BJ (cell line): Measurements from ENCODE around the gene CCL15. TPM values are rescaled to one million over a fixed set of nuclear protein-coding genes. Genes with fewer than 3 reads are reported as not detected.

Experiments
- CTCF ChIA-PET: fragments of 350-600 bp; formaldehyde crosslinking; extraction: SDS; loops from one replicate; lab custom pipeline; 2021; ENCODE audit warnings: antibody characterized with exemption, inconsistent platforms; lab: Yijun Ruan, JAX
- POLR2A ChIA-PET: fragments of 300-600 bp; sonication (Branson Sonifier 250); formaldehyde crosslinking; extraction: SDS; loops from one replicate; lab custom pipeline; 2021; ENCODE audit warnings: antibody characterized with exemption; lab: Charles Lee
- DNase-seq: peaks from one replicate; pipeline ENCODE4 v3.0.0-alpha.2; 2011; ENCODE audit warnings: low read depth
- H3K27me3 ChIP-seq: 2 replicates; pipeline ENCODE4 v1.6.0; 2011; ENCODE audit warnings: low read length; ENCODE audit not compliant: control insufficient read depth, insufficient read depth
- H3K36me3 ChIP-seq: 2 replicates; pipeline ENCODE4 v1.5.1; 2011; ENCODE audit warnings: low read length; ENCODE audit not compliant: control insufficient read depth, insufficient read depth
- H3K4me3 ChIP-seq: 2 replicates; pipeline ENCODE4 v1.5.1; 2011; ENCODE audit warnings: low read depth, mild to moderate bottlenecking, control low read depth, low read length
- CTCF ChIP-seq: IDR thresholded peaks from 2 replicates; pipeline ENCODE4 v1.5.1; 2011; ENCODE audit warnings: low read depth, mild to moderate bottlenecking, control low read depth, inconsistent platforms, low read length, moderate library complexity; ENCODE audit not compliant: insufficient read depth
- polyA plus RNA-seq: library from polyadenylated mRNA; depleted of rRNA; stranded (reverse); fragments of >200 nt; gene quantifications from 2 replicates; pipeline ENCODE4 v1.2.3, GENCODE V29; 2011

The CCL15 gene
- polyA plus RNA-seq, 1 experiment, result not detected

GRCh38 chr17:35982409-35983191, 18.8 kb downstream of the CCL15 start:
- POLR2A ChIA-PET, result no interaction called here
- DNase-seq, result no peak
- Histone ChIP-seq H3K4me3 (no peak overlapping the region), H3K36me3 (no peaks in the 10 kb centered on the region), H3K27me3 (peaks cover 2% of the 10 kb centered on the region; the same call in 1 of the 2 replicates)
- no peak for TF ChIP-seq CTCF
- CTCF ChIA-PET, result interaction anchor here (0.8 to 1.2 kb wide), 2 partner anchors 14 to 17 kb away, joined by 4 to 5 read pairs; no protein-coding TSS in a partner anchor

- ChIA-PET POLR2A (no interaction called here), CTCF (interaction anchor here (1.2 kb wide), 1 partner anchor 13 kb away, joined by 5 read pairs; no protein-coding TSS in a partner anchor)
- Histone ChIP-seq H3K4me3 (no peak overlapping the region), H3K27me3 (peaks cover 2% of the 10 kb centered on the region; the same call in 1 of the 2 replicates), H3K36me3 (no peaks in the 10 kb centered on the region)
- TF ChIP-seq CTCF, result no peak
- no peak for DNase-seq
These were observed 19.4 kb downstream of the CCL15 start for GRCh38 chr17:35981908-35982330.

GRCh38 chr17:35981246-35981645, 20.1 kb downstream of the CCL15 start, which contains the start of gene CCL16:
Gene CCL16, minus strand, starts transcription at chr17:35981497. Its CDS starts 77 bp downstream, at chr17:35981420.
- CTCF ChIA-PET, result no interaction called here
- Histone ChIP-seq H3K27me3 (peaks cover 2% of the 10 kb centered on the region; the same call in 1 of the 2 replicates), H3K36me3 (no peaks in the 10 kb centered on the region), H3K4me3 (no peak within 1 kb of the TSS)
- DNase-seq, result no peak
- no peak for TF ChIP-seq CTCF
- POLR2A ChIA-PET, result no interaction called here

- no peaks in the 10 kb centered on the region for H3K36me3 ChIP-seq
- TF ChIP-seq CTCF, result no peak
- H3K4me3 ChIP-seq, result no peak overlapping the region
- ChIA-PET POLR2A (no interaction called here), CTCF (interaction anchor here (0.6 to 2.2 kb wide), 2 partner anchors 9 to 17 kb away, joined by 3 to 9 read pairs; no protein-coding TSS in a partner anchor)
- H3K27me3 ChIP-seq, result peaks cover 2% of the 10 kb centered on the region; the same call in 1 of the 2 replicates
- DNase-seq, result no peak
These were observed 23.0 kb downstream of the CCL15 start for GRCh38 chr17:35978346-35978745.

GRCh38 chr17:35977509-35977908, 23.8 kb downstream of the CCL15 start:
- H3K36me3 ChIP-seq, result no peaks in the 10 kb centered on the region
- H3K4me3 ChIP-seq, result no peak overlapping the region
- DNase-seq, result no peak
- ChIA-PET CTCF (interaction anchor here (2.2 kb wide), 1 partner anchor 8 kb away, joined by 9 read pairs; no protein-coding TSS in a partner anchor), POLR2A (no interaction called here)
- peaks cover 1% of the 10 kb centered on the region for H3K27me3 ChIP-seq
- no peak for TF ChIP-seq CTCF
